Bronchial epithelial cell (primary cell): ENCODE measurements around the gene RAI1. TPM values are rescaled to one million over a fixed set of nuclear protein-coding genes. Genes with fewer than 3 reads are reported as not detected.

Experiments used
- DNase-seq: peaks from one replicate; pipeline ENCODE4 v3.0.0-alpha.2; 2010; ENCODE audit warnings: low read depth
- FAIRE-seq: peaks from 2 replicates; lab custom pipeline; 2011; peaks lifted over from hg19 to GRCh38; lab: Jason Lieb, UNC
- H3K27me3 ChIP-seq: 2 replicates; pipeline ENCODE4 v1.5.1; 2011; ENCODE audit warnings: low read length; ENCODE audit not compliant: control insufficient read depth, insufficient read depth
- H3K36me3 ChIP-seq: 2 replicates; pipeline ENCODE4 v1.5.1; 2011; ENCODE audit warnings: low read length; ENCODE audit not compliant: control insufficient read depth, insufficient read depth
- H3K4me3 ChIP-seq: 2 replicates; pipeline ENCODE4 v1.5.1; 2011; ENCODE audit warnings: mild to moderate bottlenecking, low read depth, low read length, control low read depth
- total RNA-seq: library from RNA; depleted of rRNA; stranded (reverse); fragments of >200 nt; gene quantifications from 2 replicates; pipeline ENCODE4 v1.2.1, GENCODE V29; 2014
- TF ChIP-seq, protein P1 (sequence below): IDR thresholded peaks from 2 replicates; pipeline ENCODE4 v1.5.1; 2011; ENCODE audit warnings: mild to moderate bottlenecking, moderate library complexity, low read length, control low read depth, inconsistent platforms; ENCODE audit not compliant: insufficient read depth, severe bottlenecking

Gene RAI1
- total RNA-seq, 1 donor from 2014 or later = 7.4 TPM

DNA sequence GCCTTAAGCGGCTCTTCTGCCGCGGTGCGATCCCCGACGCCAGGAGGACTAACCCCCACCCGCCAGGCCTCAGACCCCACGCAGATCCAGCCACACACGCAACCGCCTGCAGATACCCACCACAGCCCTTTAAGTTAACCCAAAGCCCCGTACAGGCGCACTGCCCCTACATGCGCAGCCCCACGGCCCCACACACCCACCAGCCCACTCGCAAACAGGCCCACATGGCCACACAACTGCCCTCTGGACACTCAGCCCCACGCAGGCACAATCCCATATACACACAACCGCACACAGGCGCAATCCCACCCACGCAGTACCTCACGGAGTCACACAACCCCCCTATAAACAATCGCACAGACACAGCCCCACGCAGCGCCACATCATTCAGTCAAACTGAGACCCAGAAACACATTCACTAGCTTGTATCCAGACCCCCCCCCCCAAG is 41.7 kb downstream of the RAI1 start:
- FAIRE-seq (no peak), DNase-seq (no peak)
- Histone ChIP-seq H3K4me3 (peak overlapping the region; percentile 39), H3K27me3 (no peaks in the 10 kb centered on the region), H3K36me3 (peaks cover 4% of the 10 kb centered on the region)
- TF ChIP-seq, protein P1, sequence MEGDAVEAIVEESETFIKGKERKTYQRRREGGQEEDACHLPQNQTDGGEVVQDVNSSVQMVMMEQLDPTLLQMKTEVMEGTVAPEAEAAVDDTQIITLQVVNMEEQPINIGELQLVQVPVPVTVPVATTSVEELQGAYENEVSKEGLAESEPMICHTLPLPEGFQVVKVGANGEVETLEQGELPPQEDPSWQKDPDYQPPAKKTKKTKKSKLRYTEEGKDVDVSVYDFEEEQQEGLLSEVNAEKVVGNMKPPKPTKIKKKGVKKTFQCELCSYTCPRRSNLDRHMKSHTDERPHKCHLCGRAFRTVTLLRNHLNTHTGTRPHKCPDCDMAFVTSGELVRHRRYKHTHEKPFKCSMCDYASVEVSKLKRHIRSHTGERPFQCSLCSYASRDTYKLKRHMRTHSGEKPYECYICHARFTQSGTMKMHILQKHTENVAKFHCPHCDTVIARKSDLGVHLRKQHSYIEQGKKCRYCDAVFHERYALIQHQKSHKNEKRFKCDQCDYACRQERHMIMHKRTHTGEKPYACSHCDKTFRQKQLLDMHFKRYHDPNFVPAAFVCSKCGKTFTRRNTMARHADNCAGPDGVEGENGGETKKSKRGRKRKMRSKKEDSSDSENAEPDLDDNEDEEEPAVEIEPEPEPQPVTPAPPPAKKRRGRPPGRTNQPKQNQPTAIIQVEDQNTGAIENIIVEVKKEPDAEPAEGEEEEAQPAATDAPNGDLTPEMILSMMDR = no peak

DNA sequence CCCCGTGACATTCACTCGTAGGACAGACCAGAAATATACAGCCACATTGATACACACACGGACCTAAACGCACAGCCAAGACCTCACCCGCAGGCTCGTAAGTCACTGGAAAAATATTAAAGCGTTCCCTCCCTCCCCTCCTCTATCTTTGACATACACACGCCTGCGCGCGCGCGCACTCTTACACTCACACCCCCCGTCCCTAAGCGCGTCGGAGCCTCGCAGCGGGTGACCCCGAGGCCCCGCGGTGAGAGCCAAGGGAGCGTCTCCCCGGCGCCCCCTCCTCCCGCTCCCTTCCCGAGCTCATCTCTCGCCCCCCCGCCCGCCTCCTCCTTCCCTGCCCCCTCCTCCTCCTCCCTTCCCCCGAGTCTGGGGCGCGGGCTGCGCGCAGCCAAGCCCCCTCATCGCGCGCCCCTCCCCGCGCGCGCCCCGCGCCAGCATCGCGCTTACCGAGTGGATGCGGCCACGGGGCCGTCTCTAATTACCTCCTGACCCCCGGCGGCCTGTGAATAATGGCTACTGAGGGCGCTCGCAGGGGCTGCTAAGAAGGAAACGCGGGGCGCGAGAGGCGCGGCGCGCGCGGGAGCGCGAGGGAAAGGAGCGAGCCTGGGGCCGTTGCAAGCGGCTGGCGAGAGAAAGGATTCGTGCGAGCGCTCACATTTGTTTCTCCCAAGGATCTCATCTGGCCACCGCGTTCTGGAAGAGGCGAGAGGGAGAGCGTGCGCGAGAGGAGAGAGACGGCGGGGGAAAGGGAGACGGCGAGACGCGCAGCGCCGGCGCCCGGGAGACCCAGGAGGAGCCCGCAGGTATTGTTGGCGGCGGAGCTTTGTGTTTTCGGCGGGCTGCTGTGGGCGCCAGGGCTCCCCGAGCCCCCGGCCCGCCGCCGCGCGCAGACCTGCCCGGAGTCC is 42.4 kb downstream of the RAI1 start:
- FAIRE-seq (no peak), DNase-seq (peak; percentile 59)
- H3K36me3 ChIP-seq = peaks cover 4% of the 10 kb centered on the region
- peak overlapping the region; percentile 39 for H3K4me3 ChIP-seq
- TF ChIP-seq, protein P1 = no peak
- no peaks in the 10 kb centered on the region for H3K27me3 ChIP-seq

DNA sequence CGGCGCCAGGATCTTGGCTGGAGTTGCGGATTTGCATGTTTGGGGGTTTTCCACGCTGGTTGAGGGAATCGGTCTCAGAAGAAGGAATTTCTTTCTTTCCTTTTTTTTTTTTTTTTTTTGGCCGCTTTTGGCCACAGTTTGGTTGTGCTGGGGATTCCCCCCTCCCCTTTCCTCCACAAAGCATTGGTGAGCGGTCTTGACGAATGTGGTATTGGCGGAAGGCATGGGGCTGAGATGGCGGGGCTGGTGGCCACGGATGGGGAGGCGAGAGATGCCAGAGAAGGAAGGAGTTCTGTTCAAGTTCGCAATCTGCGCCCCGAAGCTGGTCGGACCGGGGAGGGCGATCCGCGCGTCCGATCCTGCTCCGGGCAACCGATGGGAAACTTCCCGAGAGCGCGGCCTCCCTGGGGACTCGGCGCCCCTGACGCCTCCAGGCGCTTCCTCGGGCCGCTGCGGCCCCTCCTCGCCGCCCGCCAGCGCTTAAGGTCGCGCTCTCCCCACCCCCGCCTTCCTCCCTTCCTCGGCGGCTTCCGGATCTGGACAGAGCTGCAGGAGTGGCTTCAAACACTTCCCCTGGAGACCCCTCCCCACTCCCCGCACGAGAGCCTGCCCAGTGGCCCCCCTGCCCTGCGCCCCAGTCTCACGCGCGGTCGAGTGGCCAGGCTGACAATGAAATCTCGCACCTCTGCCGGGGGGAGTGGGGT is 43.2 kb downstream of the RAI1 start:
- Histone ChIP-seq H3K27me3 (no peaks in the 10 kb centered on the region), H3K36me3 (peaks cover 4% of the 10 kb centered on the region), H3K4me3 (peak overlapping the region; percentile 39)
- FAIRE-seq (no peak), DNase-seq (no peak)
- TF ChIP-seq, protein P1 = no peak

DNA sequence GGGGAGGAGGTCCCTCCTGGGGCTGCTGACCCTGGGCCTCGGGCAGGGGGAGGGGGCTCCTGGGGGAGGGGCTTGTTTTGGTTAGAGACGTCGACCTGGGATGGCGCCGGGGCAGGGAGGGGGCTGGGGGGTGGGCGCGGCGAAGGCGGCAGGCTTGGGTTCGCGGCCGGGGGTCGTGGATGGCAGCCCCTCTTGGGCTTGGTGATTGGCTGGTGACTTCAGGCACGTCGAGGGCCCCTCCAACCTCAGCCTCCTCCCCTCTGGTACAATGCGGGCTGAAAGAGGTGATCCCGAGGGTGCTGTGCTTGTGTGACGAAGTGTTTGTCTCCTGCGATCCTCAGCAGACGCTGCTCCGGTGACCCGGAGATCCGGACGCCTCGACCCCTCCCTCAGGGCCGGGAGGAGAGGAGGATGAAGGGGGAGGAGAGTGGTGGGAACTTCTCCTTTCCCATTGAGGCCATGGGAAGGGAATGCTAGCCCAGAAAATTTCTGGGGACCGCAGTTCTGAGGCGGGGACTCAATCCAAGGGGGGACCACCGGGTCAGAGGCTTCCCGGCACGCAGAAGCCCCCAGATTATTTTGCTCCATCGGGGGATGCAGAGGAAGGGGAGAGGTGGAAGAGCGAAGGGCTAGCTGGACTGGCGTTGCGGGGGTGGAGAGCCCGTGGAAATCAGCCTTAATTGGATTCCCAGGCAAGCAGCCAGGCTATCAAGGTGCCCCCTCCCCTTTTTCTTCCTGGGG is 43.9 kb downstream of the RAI1 start:
- no peaks in the 10 kb centered on the region for H3K27me3 ChIP-seq
- peaks cover 6% of the 10 kb centered on the region for H3K36me3 ChIP-seq
- H3K4me3 ChIP-seq = no peak overlapping the region
- no peak for FAIRE-seq
- DNase-seq = no peak
- TF ChIP-seq, protein P1 = no peak

DNA sequence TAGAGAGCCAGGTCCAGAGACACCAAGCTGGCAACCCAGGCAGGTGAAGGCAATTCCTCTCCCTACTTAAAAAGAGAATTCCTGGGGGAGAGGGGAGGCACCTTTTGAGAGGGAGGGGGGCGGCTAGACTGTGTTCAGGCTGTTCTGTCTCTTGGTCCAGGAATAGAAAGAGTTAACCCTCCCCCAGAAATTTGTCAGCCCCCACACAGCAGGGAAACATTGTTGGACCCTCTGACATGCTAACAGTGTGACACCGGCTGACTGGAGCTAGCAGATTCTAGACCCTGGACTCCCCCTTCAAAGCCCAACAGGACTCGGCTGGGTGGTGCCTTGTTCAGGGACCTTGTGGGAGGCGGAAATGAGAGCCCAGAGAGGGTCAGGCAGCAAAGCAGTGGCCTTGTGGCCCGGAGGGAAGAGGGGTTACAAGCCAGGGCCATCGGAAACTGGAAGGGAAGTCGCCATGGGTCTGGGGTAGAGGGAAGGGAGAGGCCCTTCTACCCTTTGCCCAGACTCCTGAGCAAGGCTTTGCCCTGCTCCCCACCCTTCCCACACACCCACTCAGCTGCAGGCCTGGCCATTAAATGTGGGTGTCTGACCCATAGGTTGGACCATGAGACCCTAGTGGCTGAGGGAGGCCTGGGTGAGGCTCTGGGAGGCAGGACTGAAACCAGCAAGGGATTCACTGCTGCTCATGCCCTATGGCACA is 44.6 kb downstream of the RAI1 start:
- DNase-seq (no peak), FAIRE-seq (no peak)
- TF ChIP-seq, protein P1 = no peak
- Histone ChIP-seq H3K27me3 (no peaks in the 10 kb centered on the region), H3K36me3 (peaks cover 7% of the 10 kb centered on the region), H3K4me3 (no peak overlapping the region)
